HepG2 (cell line): ENCODE results near the gene HADHA.

Experiments used
- HES4 ChIP-seq: sonication (generic); formaldehyde crosslinking; IDR thresholded peaks from 2 replicates; pipeline ENCODE4 v1.9.0; 2021; ENCODE audit warnings: mild to moderate bottlenecking, missing genetic modification reagents, borderline replicate concordance
- PLRG1 ChIP-seq: fragments of 450-650 bp; conservative IDR thresholded peaks from 2 replicates; pipeline ENCODE4 v1.6.1; 2016
- POLR2AphosphoS5 ChIP-seq: IDR thresholded peaks from 2 replicates; pipeline ENCODE4 v1.6.1; 2012; ENCODE audit warnings: low read depth, low read length
- ZNF12 ChIP-seq: sonication (generic); formaldehyde crosslinking; IDR thresholded peaks from 2 replicates; pipeline ENCODE4 v1.5.0; 2020; ENCODE audit warnings: missing genetic modification reagents
- ZNF224 ChIP-seq: sonication (generic); formaldehyde crosslinking; IDR thresholded peaks from 2 replicates; pipeline ENCODE4 v1.5.0; 2020; ENCODE audit warnings: mild to moderate bottlenecking, missing genetic modification reagents
- TF ChIP-seq, protein P1 (sequence below): sonication (generic); formaldehyde crosslinking; IDR thresholded peaks from 2 replicates; pipeline ENCODE4 v1.5.0; 2020; ENCODE audit warnings: mild to moderate bottlenecking, missing genetic modification reagents, moderate library complexity

DNA sequence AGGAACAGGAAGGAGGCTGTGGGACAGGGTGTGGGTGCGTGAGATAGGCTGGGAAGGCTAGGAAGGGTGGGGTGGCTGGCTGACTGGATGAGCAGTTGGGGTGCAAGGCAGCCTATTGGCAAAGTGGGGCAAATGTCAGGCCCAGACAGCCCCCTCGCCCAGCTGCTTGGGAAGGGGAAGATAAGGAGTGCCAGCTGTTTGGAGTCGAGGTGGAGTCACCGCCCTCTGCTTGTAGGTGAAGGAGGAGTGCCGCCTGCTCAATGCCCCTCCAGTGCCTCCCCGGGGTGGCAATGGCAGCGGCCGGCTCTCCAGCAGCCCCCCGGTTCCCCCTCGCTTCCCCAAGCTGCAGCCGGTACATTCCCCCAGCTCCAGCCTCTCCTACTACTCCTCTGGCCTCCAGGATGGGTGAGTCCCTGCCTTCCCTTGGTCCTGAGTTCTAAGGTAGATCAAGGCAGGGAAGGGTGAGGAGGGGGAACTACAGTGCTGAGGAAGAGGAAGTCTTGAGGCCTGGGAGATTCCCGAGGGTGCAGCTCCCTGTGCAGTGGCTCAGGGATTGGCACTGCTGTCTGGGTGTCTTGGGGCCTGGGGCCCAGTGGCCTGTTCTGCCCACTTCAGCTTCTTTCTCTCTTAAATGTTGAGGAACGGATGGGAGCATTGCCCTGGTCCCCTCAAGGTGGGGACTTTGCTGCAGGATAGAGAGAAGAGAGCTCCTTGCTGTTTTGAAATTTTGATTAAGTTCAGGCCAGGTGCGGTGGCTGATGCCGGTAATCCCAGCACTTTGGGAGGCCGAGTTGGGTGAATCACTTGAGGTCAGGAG is 58.3 kb downstream of the HADHA start:
- no peak for TF ChIP-seq ZNF12 (CRISPR knock-in tag)
- no peak for TF ChIP-seq ZNF224 (CRISPR knock-in tag)
- TF ChIP-seq HES4: no peak
- TF ChIP-seq, protein P1, sequence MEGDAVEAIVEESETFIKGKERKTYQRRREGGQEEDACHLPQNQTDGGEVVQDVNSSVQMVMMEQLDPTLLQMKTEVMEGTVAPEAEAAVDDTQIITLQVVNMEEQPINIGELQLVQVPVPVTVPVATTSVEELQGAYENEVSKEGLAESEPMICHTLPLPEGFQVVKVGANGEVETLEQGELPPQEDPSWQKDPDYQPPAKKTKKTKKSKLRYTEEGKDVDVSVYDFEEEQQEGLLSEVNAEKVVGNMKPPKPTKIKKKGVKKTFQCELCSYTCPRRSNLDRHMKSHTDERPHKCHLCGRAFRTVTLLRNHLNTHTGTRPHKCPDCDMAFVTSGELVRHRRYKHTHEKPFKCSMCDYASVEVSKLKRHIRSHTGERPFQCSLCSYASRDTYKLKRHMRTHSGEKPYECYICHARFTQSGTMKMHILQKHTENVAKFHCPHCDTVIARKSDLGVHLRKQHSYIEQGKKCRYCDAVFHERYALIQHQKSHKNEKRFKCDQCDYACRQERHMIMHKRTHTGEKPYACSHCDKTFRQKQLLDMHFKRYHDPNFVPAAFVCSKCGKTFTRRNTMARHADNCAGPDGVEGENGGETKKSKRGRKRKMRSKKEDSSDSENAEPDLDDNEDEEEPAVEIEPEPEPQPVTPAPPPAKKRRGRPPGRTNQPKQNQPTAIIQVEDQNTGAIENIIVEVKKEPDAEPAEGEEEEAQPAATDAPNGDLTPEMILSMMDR (CRISPR knock-in tag): no peak
- TF ChIP-seq POLR2AphosphoS5: no peak
- TF ChIP-seq PLRG1: no peak
